ENCODE results near the gene CRY1.
"Not testable (repeated sequence)": the region's sequence is repeated elsewhere in the genome, so short reads cannot be mapped to it uniquely, and the experiment has no call there.

Gene CRY1

DNA sequence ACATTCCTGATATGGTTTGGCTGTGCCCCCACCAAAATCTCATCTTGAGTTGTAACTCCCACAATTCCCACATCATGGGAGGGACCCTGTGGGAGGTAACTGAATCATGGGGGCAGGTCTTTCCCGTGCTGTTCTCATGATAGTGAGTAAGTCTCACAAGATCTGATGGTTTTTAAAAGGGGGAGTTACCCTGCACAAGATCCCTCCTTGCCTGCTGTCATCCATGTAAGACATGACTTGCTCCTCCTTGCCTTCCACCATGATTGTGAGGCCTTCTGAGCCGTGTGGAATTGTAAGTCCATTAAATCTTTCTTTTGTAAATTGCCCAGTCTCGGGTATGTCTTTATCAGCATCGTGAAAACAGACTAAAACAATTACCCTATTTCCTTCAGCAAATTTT lies 90.7 kb downstream of the CRY1 start:
- DNase-seq (ENCODE audit: low read depth) = not testable (repeated sequence)

DNA sequence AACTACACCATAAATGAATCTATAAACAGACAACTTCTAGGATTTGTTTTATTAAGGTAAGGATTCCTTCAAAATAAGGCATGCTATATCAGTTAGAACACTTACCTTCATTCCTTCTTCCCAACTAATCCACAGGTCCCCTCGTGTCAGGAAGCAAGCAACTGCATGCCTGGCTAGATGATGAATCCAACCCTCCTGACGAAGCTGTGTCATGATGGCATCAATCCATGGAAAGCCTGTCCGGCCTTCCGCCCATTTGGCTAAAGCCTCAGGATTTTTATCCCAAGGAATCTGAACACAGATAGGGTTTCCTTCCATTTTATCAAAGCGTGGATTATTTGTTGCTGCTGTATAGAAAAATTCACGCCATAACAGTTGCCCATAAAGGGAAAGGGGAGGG lies 93.9 kb downstream of the CRY1 start:
- no peak for DNase-seq (ENCODE audit: low read depth)

GRCh38 chr12:106997916-106998315 lies 95.4 kb downstream of the CRY1 start:
- DNase-seq (ENCODE audit: low read depth) = no peak

DNA sequence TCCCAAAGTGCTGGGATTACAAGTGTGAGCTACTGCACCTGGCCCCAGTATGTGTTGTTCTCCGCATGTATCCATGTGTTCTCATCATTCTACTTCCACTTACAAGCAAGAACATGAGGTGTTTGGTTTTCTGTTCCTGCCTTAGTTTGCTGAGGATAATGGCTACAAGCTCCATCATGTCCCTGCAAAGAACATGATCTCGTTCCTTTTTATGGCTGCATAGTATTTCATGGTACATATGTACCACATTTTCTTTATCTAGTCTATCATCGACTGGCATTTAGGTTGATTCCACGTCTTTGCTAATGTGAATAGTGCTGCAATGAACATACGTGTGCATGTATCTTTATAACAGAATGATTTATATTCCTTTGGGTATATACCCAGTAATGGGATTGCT lies 97.2 kb downstream of the CRY1 start:
- DNase-seq (ENCODE audit: low read depth) = not testable (repeated sequence)

- DNase-seq (ENCODE audit: low read depth) = no peak
Measured at GRCh38 chr12:106994579-106995220, 98.6 kb downstream of the CRY1 start.

- DNase-seq (ENCODE audit: low read depth) = no peak
Measured at GRCh38 chr12:106987846-106988245, 105.5 kb downstream of the CRY1 start.

DNA sequence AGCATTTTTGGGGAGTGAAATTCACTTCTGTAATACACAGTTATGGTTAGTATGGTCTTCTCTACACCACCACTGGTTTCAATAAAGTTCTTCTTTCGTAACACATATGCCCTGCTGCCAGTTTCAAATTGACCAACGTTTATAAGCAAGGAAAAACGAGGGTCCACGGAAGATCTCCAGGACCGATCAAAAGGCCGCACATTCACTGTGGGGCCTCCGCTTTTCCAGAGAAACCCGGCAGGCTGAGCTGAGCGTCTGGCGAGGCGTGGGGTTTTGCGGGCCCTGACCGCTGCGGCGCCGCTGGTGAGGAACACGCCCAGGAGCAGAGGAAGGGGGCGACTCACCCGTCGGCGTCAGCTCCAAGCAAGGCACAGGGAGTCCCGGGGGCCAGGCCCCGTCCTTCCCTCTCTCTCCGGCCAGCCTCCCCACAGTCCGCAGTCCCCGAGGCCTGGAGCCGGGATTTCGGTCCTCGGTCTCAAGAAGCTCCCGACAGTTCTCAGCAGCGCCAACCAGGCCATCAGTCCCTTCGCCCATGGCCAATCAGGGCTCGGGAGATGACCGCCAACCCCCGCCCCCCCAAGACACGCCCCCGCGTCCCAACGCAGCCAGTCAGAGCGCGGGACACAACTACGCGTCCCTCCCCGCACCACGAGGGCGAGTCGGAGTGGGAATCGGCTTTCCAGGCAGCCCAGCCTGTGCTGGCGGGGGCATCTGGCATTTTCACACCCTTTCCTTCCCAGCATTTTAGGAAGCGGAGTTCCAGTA lies 106.5 kb downstream of the CRY1 start, which contains the start of gene MTERF2:
MTERF2 (minus strand) TSS at position 522 of the 765 bp plus-strand sequence. CDS start 8,432 bp downstream, outside the sequence.
- peak; percentile 84 for DNase-seq (ENCODE audit: low read depth)

DNA sequence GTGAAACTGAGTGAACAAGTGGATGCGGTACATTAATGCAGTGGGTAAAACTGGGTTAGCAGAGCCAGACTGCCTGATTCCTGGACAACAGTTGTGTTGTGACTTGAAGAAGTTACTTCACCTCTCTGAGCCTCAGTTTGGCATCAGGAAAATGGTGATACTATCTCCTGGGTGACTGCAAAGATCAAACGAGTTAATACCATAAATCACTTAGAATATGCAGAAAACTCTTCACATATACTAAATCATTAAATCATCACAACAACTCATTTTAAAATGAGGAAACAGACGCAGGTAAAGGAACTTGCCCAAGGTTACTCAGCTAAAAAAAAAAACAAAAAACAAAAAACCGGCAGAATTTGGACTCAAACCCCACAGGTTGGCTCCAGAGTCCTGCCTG lies 107.2 kb downstream of the CRY1 start:
- DNase-seq (ENCODE audit: low read depth) = no peak

GRCh38 chr12:106985479-106985878 lies 107.9 kb downstream of the CRY1 start:
- no peak for DNase-seq (ENCODE audit: low read depth)

- DNase-seq (ENCODE audit: low read depth) = no peak
Measured at GRCh38 chr12:106984588-106985137, 108.7 kb downstream of the CRY1 start.

DNA sequence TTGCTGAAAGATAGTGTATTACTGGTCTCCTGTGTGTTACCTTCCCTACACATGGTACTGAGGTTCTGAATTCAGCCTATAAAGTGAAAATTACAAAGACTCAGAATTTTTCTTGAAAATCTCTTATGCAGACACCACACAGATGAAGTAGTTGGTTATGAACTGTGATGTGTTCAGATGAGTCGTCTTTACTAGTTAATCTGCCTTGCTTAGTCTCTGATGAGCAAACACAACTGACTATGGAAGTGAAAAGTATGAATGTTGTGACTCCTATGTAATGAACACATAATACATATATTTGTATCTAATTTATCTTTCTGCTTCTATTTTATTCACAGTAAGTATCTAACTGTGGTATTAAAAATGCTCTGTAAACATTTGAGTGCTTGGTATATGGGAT lies 111.1 kb downstream of the CRY1 start:
- DNase-seq (ENCODE audit: low read depth) = no peak

DNA sequence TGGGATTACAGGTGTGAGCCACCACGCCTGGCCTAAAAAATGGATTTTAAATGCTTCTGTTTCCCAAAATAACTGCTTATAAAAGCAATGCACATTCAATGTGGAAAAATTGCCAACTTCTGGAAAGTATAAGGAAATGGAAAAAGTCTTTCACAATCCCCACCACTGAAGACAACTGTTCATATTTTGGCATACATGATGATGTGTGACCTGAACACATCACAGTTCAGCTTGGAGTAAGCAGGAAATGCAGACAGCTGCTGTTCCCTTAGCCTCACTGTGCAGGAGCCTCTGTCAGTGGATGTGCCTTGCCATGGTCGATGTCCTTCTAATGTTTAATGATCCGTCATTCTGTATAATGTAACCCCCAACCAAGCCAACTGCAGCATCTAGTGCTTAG lies 111.6 kb downstream of the CRY1 start:
- no peak for DNase-seq (ENCODE audit: low read depth)

DNA sequence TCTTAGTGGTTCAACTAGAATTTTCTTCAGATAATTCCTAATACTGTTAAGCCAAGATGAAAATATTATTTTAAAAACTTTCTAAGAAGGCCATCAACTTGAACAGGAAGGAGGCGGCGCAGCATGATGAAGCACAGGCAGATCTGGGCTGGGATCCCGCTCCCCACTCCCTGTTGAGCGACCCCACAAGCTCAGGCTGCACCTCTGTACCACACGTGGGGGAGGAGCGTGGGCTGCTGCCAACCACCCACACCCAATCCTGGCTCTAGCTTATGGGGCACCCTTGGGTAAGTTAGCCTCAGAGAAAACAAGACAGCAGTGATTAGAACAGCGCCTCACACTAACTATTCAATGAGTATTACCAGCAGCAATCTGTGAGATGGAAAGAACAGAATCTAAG lies 112.4 kb downstream of the CRY1 start:
- DNase-seq (ENCODE audit: low read depth) = no peak

- DNase-seq (ENCODE audit: low read depth) = no peak
Measured at GRCh38 chr12:106978035-106978800, 115.1 kb downstream of the CRY1 start.

- DNase-seq (ENCODE audit: low read depth) = no peak
Measured at GRCh38 chr12:106976668-106977067, 116.7 kb downstream of the CRY1 start.

- no peak for DNase-seq (ENCODE audit: low read depth)
Measured at GRCh38 chr12:106975993-106976658, 117.2 kb downstream of the CRY1 start.

GRCh38 chr12:106975098-106975497 lies 118.3 kb downstream of the CRY1 start:
- DNase-seq (ENCODE audit: low read depth) = no peak

GRCh38 chr12:106974511-106974910 lies 118.8 kb downstream of the CRY1 start:
- no peak for DNase-seq (ENCODE audit: low read depth)

DNA sequence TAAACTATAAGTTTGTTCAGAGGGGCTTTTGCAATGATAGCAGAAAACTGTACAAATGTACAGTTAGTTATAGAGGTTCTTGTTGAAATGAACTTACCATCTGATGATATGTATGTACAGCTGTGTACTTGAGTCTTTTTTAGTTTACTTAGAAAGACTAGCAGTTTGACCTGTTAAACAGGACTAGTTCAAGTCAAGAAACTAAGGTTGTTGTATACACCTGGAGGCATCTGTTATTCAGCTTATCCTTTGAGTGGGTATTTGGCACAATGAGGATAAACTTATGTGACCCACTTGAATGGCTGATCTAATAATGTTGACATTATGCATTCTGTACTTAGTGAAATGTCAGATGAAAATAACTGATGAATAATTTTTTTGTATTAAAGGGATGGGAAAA lies 119.8 kb downstream of the CRY1 start:
- DNase-seq (ENCODE audit: low read depth) = no peak

DNA sequence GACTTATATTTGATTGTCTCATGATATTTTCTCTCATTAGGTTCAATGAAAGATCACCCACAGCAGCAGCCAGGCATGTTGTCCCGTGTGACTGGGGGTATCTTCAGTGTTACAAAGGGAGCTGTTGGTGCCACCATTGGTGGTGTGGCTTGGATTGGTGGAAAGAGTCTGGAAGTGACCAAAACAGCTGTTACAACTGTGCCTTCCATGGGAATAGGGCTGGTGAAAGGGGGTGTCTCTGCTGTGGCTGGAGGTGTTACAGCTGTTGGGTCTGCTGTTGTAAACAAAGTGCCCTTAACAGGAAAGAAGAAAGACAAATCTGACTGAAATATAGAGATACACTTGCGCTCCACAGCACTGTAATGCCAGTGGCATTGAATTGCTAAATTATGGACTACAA lies 122.3 kb downstream of the CRY1 start:
- DNase-seq (ENCODE audit: low read depth) = no peak

DNA sequence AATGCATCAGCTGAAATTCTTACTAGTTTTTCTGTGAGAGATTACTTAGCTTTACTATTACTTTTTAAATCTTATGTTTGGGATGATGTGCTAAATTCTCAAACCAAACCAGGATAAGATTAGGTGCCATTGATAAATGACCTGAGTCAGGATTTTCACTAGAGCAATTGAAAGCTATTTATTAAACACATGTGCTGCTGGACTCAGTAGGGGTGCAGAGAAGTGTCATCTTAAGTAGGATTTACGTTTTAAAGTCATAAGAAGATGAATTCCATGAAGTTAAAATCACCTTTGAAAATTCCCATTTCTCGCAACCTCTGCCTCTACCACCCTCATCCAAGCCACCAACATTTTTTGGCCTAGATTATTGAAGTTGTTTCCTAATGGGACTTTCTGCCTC lies 128.8 kb downstream of the CRY1 start:
- DNase-seq (ENCODE audit: low read depth) = no peak

DNA sequence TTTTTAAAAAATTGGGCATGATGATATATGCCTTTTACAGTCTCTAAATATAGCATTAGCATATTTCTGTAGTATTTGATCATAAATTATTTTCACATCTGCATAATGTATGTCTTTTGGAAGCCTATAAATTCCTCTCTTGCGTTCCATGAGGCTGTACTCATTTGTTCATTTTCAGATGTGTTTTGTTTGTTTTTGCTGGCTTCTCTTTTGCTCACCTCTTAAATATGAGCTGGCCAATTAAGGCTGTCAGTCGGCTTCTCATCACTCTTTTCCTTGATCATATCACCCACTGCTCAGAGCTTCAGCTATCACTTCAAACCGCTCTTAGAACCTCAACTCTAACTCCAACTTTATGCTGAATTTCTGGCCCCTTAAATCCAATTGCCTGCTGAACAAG lies 131.1 kb downstream of the CRY1 start:
- no peak for DNase-seq (ENCODE audit: low read depth)
